ENCODE data around the gene XCL1. TPM values are rescaled to one million over a fixed set of nuclear protein-coding genes. Genes with fewer than 3 reads are reported as not detected.

Gene XCL1
- total RNA-seq, 1 experiment from 2014 or later = not detected

DNA sequence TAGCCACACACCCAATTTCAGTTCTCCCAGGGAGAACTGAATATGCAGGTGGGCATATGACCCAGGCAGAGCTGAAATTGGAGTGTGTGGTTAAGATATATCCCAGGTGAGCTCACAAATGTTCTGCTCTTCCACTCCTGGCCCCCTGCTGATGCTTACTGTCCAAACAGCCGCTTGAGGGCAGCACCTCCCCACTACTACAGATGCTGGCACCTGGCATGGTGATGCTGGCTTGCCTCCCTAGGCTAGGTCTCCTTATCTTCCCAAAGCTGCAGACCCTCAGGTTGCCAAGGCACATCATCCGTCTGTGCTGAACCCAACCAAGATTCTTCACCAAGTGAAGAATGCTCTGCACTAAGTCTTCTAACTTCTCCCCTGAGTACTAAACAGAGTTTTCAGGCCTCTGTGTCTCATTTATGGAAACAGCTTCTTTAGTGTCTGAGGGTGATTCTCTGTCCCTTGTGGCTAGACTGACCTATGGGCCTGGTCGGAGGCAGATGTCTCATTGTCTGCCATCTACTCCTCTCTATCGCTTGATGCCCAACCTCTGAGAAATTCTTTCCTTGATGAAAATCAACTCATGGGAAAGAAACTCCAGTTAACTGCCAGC is 27.2 kb downstream of the XCL1 start:
- DNase-seq (ENCODE audit: low read depth) = peak; percentile 56

DNA sequence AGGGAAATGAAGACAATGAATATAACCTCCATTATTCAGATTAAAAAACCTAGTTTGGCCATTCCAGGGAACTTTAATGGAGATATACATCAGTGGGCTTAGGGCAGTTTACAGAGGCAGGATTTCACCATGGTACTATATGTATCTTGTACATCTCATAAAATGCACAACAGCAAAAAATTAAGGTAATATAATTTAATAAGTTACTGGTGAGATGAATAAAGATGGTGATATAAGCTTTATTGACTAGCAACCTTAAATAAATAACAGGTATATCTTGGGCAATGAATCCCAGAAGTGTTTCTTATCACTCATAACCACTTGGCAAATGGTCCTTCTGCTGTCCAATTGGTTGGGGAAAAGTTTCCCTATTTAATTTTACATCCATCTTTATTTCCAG is 29.0 kb downstream of the XCL1 start:
- DNase-seq (ENCODE audit: low read depth) = no peak

DNA sequence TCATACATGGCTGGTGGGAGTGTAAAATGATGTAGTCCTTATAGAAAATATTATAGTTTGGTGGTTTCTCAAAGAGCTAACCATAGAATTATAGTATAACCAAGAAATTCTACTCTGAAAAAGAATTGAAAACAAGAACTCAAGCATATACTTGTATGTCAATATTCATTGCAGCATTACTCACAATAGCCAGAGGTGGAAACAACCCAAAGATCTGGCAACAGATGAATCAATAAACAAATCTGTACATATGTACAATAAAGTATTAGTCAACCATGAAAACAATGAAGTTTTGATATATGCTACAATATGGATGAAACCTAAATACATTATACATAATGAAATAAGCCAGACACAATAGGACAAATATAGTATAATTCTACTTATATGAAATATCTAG is 29.7 kb downstream of the XCL1 start:
- no peak for DNase-seq (ENCODE audit: low read depth)

DNA sequence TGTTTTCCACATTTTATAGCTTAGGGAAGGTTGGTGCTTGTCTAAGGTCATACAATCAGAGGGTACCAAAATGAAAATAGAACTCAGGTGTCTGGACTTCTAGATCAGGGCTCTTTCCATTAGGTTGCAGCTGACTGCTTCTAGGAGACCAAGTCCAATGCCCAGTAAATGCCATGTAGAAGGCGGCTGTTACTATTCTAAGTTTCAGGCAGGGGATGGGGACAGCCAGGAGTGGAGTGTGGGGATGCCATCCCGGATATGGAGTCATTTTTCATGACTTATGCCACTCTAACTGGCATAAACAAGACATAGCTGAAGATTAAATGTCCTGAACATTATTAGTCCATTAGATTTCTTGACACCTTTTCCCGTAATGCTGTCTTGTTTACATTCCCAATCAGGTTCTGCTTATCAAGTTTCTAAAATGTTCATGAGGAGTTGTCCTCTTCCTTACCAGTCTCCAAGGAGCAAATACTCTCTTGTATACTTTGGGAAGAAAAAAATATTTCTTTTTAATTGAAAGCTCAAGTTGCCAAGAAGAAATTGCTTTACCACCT is 31.5 kb downstream of the XCL1 start:
- DNase-seq (ENCODE audit: low read depth) = no peak

DNA sequence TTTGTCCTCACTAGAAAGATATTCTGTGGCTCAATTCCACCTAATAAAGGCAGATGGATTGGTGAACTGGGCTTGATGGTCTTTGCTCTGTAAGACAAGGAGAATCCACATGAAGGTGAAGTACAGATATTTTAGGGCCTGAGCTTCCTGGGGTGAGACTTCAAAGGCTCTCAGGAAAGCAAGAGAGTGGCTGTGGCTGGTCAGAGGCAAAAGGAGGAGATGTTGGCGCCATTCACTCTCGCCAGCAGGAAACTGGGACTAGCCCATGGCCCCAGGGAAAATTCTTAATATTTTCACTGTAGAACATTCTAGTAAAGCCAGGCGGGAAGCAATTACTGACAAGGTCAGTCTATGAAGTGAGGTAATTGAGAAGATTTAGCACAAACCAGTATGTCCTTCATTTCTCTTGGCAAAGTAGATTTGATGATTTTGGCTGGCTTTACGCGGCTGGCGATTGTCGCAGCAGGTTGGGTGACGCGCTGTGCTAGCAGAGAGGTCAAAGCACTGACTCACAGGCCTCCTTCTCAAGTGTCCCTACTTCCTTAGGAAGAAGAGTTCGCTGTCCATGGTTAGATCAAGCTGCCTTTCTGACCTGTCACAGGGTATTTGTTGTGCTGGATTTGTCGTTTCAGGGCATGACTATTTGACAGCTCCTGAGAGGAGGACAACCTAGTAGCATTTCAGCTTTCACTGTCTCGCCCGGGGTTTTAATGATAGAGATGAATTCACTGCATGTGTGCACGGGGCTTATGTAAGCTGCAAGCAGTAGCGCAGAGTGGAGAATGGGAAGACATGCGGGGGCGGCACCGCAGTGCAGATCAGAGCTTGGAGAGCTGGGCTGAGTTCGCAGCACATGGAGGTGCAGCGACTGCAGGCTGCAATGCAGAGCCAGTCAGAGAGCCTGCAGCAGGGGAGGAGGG is 32.7 kb downstream of the XCL1 start:
- peak; percentile 25 for DNase-seq (ENCODE audit: low read depth)

DNA sequence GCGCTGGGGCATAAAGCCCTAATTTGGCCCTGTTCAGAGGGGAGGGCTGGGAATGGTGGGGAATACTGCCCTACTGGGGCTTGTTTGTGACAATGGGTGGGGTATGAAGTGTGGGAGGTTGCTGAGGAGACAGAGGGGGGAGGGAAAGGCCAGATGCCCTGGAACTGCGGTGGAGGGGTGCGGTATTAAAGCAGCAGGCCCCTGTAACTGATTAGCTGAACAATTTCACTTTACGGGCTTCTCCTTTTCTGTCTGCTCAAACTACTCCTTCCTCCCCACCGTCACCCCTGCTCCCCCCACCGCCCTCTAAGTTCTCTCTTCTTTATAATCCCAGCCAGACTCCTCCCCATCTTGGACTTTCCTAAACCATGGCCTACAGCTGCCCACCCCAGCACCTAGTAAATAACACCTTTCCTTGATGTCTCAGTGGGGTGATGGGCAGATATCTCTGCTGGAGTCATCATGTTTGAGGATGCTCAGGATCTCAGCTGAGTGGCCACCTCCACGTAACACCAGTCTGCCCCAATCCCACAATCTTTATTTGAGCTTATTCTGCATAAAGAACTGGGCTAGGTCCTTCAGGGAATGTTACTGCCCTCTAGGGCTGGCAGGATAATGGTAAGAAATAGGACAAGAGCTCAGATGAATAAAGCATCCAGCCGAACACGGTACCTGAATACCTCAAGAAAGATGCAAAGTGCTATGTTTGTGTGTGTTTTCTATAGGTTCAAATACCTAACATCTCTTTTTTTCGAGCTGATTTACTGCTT is 33.5 kb downstream of the XCL1 start:
- no peak for DNase-seq (ENCODE audit: low read depth)

DNA sequence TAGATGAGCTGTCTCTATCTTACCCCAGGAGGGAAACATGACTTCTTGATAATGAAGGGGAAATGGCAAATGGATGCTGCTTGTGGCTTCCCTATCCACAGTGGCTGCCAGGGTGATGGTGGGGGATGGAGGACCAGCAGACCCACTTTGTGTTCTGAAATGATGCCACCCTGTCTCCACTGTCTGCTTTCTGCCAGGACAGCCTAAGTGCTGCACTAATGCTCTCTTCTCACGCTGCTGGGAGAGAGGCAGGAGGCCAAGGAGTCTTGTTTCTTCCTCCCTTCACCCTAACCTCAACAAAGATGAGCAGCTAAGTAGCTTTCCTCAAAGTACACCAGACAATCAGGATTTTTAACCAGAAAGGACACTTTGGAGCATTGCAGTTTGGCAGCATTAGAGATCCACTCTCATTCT is 36.6 kb downstream of the XCL1 start:
- DNase-seq (ENCODE audit: low read depth) = no peak

DNA sequence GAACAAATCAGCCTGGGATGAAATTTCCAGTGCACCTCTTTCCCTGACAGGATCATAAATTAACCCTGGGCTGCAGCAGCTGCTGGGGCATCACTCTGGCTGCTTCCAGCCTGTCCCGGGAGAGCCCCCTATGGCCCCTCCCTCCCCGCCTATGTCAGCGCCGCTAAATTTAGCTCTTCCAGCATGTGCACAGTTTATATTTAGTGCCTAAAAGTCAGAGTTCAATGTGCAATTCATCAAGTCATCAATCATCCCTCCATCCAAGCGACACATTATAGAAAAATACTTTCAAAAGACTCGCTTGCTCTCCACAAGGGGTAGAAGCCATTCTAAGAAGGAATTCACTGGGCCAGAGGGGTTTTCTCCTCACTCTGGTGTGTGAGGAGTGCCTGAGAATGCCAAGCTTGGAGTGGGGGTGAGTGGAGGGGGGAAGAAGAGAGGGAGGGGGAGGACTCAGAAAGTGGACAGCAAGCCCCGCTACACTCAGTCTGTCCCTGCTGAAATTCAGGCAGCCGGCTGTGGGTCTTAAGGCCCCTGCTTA is 37.4 kb downstream of the XCL1 start:
- no peak for DNase-seq (ENCODE audit: low read depth)

DNA sequence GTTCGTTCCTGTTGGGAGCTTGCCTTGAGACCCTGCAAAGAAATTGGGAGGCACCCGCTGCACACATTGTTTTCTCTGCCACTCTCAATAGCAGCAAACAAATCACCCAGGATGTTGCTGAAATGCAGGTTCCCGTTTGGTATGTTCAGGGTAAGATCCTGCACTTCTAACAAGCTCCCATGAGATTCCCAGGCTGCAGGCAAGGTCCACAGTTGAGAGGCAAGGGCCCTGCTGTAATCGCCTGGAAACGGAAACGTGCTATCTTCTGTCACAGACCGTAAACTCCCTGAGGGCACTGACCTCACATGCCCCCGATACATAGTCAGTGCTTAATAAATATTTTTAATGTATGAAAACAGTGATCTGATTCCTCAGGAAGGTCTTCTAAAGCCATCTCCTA is 37.8 kb downstream of the XCL1 start:
- DNase-seq (ENCODE audit: low read depth) = no peak

DNA sequence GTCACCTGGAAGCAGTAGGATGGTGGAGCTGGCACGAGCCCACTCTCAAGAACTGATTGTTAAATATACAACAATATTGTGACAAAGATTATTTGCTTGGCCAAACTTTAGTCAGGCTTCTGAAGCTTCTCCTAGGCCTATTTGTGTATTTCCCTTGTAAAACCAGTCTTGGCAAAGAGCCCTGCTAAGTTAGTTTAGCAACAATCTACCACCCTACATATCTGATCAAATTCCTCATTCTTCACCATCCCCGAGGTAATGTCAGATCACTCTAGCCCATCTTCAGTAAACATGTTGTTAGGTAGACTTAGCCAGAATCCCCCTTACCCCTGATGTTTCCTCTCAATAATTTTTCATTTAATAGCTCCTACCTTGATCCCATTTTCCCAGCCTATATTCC is 39.6 kb downstream of the XCL1 start:
- no peak for DNase-seq (ENCODE audit: low read depth)

DNA sequence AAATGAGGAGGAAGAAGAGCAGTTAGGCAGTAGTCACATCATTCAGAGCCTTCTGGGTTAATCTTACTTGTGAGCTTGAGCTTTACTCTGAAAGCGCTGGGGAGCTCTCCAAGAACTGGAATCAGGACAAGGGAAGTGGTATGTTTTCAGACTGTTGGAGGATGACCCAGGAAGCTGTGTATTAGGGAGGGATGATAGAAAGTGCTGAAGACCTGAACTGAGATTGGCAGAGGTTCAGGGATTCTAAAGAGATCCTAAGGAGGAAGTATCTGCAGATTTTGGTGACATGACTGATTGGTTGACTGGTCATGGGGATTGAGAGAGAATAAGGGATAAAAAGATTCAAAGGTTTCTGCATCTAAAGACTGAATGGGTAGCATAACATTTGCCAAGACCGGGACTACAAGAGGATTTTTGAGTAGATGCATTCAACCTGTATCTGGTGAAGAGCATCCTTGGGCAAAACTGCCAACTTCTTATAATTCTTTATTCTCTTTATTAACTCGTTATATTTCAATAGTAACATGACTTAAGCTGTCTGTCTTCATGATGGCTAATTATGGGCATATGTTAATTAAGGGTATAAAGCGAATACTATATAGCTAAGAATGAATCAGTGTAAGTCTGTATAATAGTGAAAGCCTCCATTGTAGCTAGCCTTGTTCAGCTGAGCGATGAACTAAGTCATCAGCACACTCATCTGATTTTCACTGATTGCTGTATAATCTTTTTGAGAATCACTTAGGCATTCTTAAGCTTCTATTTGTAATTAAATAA is 41.8 kb downstream of the XCL1 start:
- DNase-seq (ENCODE audit: low read depth) = no peak

DNA sequence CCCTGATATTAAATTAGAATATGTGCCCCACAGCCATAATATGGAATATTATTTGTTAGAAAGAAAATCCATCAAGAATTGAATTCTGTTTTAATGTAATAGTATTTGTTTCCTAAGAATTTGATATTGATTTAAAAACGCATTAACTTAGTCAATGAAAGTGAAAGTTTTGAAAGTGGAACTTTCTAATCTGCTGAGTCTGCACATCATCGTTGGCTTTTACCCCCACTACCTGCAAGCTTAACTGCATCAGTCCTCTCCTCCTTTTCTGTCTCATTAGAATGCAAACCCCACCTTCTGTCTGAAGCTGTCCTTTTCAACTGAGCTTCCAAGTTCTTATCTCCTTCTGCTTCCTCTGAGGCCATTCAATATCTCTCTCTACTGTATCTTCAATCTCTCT is 42.5 kb downstream of the XCL1 start:
- DNase-seq (ENCODE audit: low read depth) = no peak

DNA sequence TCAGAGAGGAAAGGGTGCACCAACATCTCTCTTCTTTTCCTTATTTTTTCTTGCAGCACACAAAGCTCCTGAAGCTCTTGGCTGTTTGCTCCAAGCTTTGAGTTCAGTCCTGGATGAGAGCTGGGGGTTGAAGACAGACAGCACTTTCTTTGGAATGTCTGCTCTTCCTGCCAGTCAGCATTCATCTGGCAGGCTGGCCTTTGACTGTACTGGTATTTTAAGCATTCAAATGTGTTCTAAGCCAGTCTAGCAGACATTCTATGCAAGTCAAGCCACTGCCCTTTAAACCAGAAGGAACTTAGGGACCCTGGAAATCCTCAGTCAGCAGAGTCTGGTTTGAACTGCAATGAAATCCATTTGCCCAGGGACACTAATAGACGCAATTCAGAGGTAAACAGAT is 45.0 kb downstream of the XCL1 start:
- peak; percentile 29 for DNase-seq (ENCODE audit: low read depth)

DNA sequence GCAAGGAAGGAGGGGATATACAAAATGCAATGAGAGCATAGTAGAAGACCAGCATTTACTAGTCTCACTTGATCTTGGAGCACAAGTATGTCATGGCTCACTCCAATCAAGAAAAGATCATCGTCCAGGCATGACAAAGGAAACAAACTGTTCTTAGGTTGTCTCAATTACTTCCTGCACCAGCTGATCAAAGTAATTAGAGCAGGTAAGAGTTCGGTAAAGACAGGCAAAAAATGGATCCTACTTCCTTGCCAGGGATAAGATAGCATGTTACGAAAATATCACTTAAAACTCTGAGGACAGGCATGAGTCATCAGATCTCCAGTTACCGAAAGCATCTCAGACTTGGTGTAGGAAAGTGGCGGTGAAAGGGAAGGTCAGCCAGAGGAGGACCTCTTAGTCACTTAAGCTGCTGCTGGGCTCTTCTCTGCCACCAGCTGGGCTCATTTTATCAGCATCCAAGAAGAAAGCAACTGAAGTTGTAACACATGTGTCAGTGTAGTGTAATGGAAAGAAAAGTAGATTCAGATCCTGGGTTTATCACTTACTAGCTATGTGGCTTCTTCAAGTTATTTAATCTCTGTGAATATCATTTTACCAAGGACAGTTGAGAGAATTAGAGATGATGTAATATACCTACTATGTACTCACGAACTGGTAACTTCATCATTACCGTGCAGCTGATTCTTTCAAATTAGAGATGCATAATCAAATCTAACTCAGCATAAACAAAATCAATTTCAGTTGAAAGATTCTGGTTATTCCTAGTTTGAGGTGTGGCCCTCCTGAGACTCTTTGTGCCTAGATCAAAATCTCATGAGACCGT is 46.8 kb downstream of the XCL1 start:
- peak; percentile 95 for DNase-seq (ENCODE audit: low read depth)

DNA sequence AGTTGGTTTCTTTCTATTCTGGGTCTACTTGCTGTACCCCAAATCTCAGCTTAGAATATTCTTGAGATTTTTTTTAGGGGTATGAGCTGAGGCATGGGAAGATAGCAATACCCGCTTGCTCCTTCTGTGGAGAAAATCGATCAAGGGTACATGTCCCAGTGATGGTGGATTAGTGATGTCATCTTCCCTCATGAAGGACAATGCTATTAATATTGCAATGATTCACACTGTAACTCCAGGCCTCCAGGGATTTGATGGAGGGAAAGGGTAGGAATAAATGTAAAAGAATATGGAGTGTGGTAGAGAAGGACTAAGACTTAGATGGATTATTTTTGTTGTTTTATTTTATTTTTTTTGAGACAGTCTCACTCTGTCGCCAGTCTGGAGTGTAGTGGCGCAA is 47.4 kb downstream of the XCL1 start:
- no peak for DNase-seq (ENCODE audit: low read depth)

DNA sequence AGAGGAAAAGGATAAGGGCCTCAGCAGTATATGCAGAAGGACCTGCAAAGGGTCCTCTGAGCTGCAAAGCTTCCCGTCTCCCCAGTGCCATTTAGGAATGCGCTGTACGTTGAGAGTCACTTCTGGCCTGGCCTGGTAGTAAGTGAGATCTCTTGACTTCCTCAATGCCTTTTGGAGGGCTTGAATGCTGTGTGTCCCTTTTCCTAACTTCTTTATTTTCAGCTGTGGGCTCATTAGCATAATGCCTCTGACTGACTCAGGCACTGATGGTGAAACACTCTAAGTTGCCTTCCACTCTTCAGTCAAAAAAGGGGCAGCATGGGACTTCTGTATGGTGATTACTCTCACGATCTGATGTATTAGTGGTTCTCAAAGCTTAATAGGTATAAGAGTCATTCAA is 49.9 kb downstream of the XCL1 start:
- no peak for DNase-seq (ENCODE audit: low read depth)

DNA sequence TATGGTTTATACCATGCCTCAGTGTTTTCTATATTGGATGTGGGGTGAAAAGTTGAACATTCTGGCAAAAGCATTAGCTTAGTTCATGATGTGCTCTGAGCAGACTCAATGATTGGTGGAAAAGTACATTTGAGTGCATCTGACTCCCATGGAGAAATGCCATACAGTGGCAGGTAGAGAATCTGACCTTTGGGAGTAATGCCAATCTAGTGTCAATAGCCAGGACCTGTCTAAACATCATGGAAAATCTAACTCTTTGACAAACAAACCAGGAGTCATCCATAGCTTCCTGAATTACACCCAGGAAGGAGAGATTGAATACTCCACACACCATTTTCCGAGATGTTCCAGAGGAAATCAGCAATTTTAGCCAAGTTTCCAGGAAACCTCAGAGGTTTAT is 51.0 kb downstream of the XCL1 start:
- no peak for DNase-seq (ENCODE audit: low read depth)

DNA sequence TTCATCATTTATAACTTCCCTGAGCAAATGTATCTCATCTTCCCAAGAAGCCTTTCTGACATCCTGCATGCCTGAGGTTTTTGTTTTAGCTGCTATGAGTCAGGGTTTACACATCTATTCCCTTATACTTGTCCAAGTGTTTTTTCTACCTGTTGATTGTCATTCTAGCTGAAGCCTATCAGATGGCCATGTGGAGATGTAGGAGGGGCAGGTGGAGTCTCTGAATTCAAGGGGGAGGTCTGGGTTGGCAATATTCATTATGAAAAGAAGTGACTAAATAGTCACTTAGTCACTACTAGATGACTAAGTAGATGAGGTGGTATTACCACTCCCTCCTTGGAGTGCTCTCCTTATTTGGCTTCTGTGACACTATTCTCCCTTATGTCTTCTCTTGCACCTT is 52.4 kb downstream of the XCL1 start:
- DNase-seq (ENCODE audit: low read depth) = peak; percentile 99

DNA sequence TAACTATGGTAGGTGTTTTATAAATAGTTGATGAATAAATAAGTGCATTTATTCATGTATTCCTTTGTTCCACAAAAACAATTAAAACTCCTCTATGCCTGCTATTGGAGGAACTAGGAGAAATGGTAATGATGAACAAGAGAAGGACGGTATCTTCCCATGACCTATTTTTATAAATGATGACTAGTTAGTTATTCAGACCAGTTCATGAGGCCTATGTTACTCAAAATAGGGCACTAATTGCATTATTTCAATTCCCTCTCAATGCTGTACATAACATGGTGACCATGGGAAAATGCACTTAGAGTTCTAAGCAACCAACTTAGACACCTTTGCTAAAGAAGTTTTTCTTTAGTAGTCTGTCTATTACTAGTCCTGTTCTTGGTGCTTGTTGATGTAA is 53.1 kb downstream of the XCL1 start:
- DNase-seq (ENCODE audit: low read depth) = no peak
